CD4-positive, CD25-positive, alpha-beta regulatory T cell (primary cell): ENCODE results near the gene PRPF38A. TPM values are rescaled to one million over a fixed set of nuclear protein-coding genes. Genes with fewer than 3 reads are reported as not detected.

Experiments used
- ATAC-seq, 2 donors: fragments of 150-1000 bp; cut with Tn5 transposase; one replicate each; pipeline ENCODE4 v1.10.0; 2021; ENCODE audit warnings: low read depth in 2 of 2, moderate number of reproducible peaks in 2 of 2, moderate library complexity in 1 of 2
- DNase-seq, 3 donors: peaks; one replicate each; pipeline versions ENCODE4 v3.0.0 to v3.0.0-alpha.2; 2012 to 2022; ENCODE audit warnings: mixed read lengths in 1 of 3
- H3K27ac ChIP-seq: one replicate; pipeline ENCODE4 v1.7.0; 2013; ENCODE audit warnings: mild to moderate bottlenecking, low read length; ENCODE audit not compliant: insufficient read depth, poor library complexity, severe bottlenecking
- H3K27me3 ChIP-seq: one replicate; pipeline ENCODE4 v1.7.0; 2013; ENCODE audit warnings: low read length; ENCODE audit not compliant: control insufficient read depth, insufficient read depth
- H3K36me3 ChIP-seq: one replicate; pipeline ENCODE4 v1.7.0; 2013; ENCODE audit warnings: mild to moderate bottlenecking, low read length, moderate library complexity; ENCODE audit not compliant: control insufficient read depth, insufficient read depth
- H3K4me1 ChIP-seq: 2 replicates; pipeline ENCODE4 v1.7.0; 2013; ENCODE audit warnings: mild to moderate bottlenecking, low read length; ENCODE audit not compliant: insufficient read depth, control insufficient read depth, poor library complexity, severe bottlenecking
- H3K4me3 ChIP-seq: one replicate; pipeline ENCODE4 v1.7.0; 2013; ENCODE audit warnings: low read depth, mild to moderate bottlenecking, low read length, moderate library complexity
- H3K9me3 ChIP-seq, 2 experiments: 1 replicate in 1 of 2; 2 replicates in 1 of 2; pipeline ENCODE4 v1.7.0; 2013; ENCODE audit warnings: low read length in 2 of 2, mild to moderate bottlenecking in 1 of 2, moderate library complexity in 1 of 2; ENCODE audit not compliant: control insufficient read depth in 2 of 2
- H3K27ac Mint-ChIP-seq, 3 donors: one replicate each; pipeline ENCODE4 v1.8.0; 2020 to 2022; ENCODE audit warnings: mild to moderate bottlenecking in 3 of 3, mixed read lengths in 3 of 3, moderate library complexity in 2 of 3
- H3K27me3 Mint-ChIP-seq: one replicate; pipeline ENCODE4 v1.8.0; 2022; ENCODE audit warnings: mild to moderate bottlenecking, mixed read lengths
- H3K36me3 Mint-ChIP-seq: one replicate; pipeline ENCODE4 v1.8.0; 2020; ENCODE audit warnings: mixed read lengths
- H3K4me1 Mint-ChIP-seq, 4 donors: one replicate each; pipeline ENCODE4 v1.8.0; 2020 to 2022; ENCODE audit warnings: mixed read lengths in 4 of 4, mild to moderate bottlenecking in 1 of 4
- H3K4me3 Mint-ChIP-seq, 4 donors: one replicate each; pipeline ENCODE4 v1.8.0; 2020 to 2022; ENCODE audit warnings: mild to moderate bottlenecking in 4 of 4, mixed read lengths in 4 of 4, moderate library complexity in 3 of 4
- H3K9me3 Mint-ChIP-seq, 7 donors: one replicate each; pipeline ENCODE4 v1.8.0; 2020 to 2022; ENCODE audit warnings: mixed read lengths in 7 of 7, mild to moderate bottlenecking in 3 of 7, moderate library complexity in 2 of 7
- polyA plus RNA-seq, 4 donors: library from polyadenylated mRNA; unstranded; fragments of 300-500 nt; fragmentation: Illumina TruSeq; gene quantifications; one replicate each; pipeline ENCODE4 v1.2.3, GENCODE V29; 2021
- total RNA-seq: library from RNA; stranded (reverse); gene quantifications from one replicate; pipeline ENCODE4 v1.2.3, GENCODE V29; 2022

Gene PRPF38A
- total and polyA plus RNA-seq, 5 donors from 2014 or later: 38.9 to 64.4 (median 42.5) TPM

- H3K36me3 ChIP-seq: peaks cover 8% of the 10 kb centered on the region
- no peak overlapping the region for H3K27ac ChIP-seq
- no peaks in the 10 kb centered on the region for H3K9me3 ChIP-seq
- no peak overlapping the region for H3K4me3 ChIP-seq
- no peaks in the 10 kb centered on the region for H3K27me3 Mint-ChIP-seq
- DNase-seq (no peak), ATAC-seq (no peak)
- no peaks in the 10 kb centered on the region for H3K4me1 ChIP-seq
- H3K27me3 ChIP-seq: no peaks in the 10 kb centered on the region
- H3K9me3 Mint-ChIP-seq: no peaks in the 10 kb centered on the region
- H3K36me3 Mint-ChIP-seq: peaks cover 18% of the 10 kb centered on the region
- peak overlapping the region in 1 of 3 donors; percentile 26 for H3K27ac Mint-ChIP-seq
- H3K4me1 Mint-ChIP-seq: peaks cover 3 to 13% (median 8%) of the 10 kb centered on the region in 4 donors
- no peak overlapping the region for H3K4me3 Mint-ChIP-seq
These were observed 64.7 kb downstream of the PRPF38A start for GRCh38 chr1:52469108-52469507.

Other genes starting within 250 kb of the PRPF38A start
- gene CC2D1B, start 38.4 kb upstream of the PRPF38A start, total RNA-seq: 51.4 TPM
- gene CC2D1B, start 38.4 kb upstream of the PRPF38A start, polyA plus RNA-seq: 10 to 100 TPM in 1 of 4 donors, 1 to 10 TPM in 3; 4.1 to 11.7 (median 5.8) TPM
- gene ORC1, start 179 bp upstream of the PRPF38A start, total RNA-seq: 3.0 TPM
- gene ORC1, start 179 bp upstream of the PRPF38A start, polyA plus RNA-seq: 1 to 10 TPM in 3 of 4 donors, under 1 TPM in 1; 0.32 to 2.4 (median 1.5) TPM
- gene TUT4, start 148.5 kb downstream of the PRPF38A start, total RNA-seq: 120 TPM
- 10 to 100 TPM; 24.9 to 32.3 (median 30.6) TPM for gene TUT4, start 148.5 kb downstream of the PRPF38A start, polyA plus RNA-seq
- 12.3 TPM for gene GPX7, start 197.8 kb downstream of the PRPF38A start, total RNA-seq
- gene GPX7, start 197.8 kb downstream of the PRPF38A start, polyA plus RNA-seq: 10 to 100 TPM; 31.8 to 43.5 (median 36.0) TPM
- gene SHISAL2A, start 228.6 kb downstream of the PRPF38A start, total RNA-seq: 27.2 TPM
- 1 to 10 TPM; 4.3 to 8.0 (median 5.8) TPM for gene SHISAL2A, start 228.6 kb downstream of the PRPF38A start, polyA plus RNA-seq